Mucosa of stomach (tissue), 1 donor: ENCODE data around the gene GHRH.

Source experiments
- H3K27me3 ChIP-seq: one replicate; pipeline ENCODE4 v1.7.0; 2013; ENCODE audit warnings: mild to moderate bottlenecking, low read length; ENCODE audit not compliant: control insufficient read depth, insufficient read depth
- H3K36me3 ChIP-seq: one replicate; pipeline ENCODE4 v1.7.0; 2013; ENCODE audit warnings: low read length; ENCODE audit not compliant: control insufficient read depth, insufficient read depth
- H3K4me1 ChIP-seq: one replicate; pipeline ENCODE4 v1.7.0; 2013; ENCODE audit warnings: mild to moderate bottlenecking, low read length; ENCODE audit not compliant: control insufficient read depth, insufficient read depth
- H3K4me3 ChIP-seq: one replicate; pipeline ENCODE4 v1.7.0; 2013; ENCODE audit warnings: low read length
- H3K9ac ChIP-seq: one replicate; pipeline ENCODE4 v1.7.0; 2013; ENCODE audit warnings: mild to moderate bottlenecking, low read length, moderate library complexity
- H3K9me3 ChIP-seq: one replicate; pipeline ENCODE4 v1.7.0; 2013; ENCODE audit warnings: mild to moderate bottlenecking, low read length, moderate library complexity; ENCODE audit not compliant: control insufficient read depth
- donor health status: Pancreatic carcinoma.

Gene GHRH

GRCh38 chr20:37285664-37286374 lies 24.2 kb upstream of the GHRH start:
- no peaks in the 10 kb centered on the region for H3K9me3 ChIP-seq
- H3K27me3 ChIP-seq = no peaks in the 10 kb centered on the region
- H3K9ac ChIP-seq = no peak overlapping the region

DNA sequence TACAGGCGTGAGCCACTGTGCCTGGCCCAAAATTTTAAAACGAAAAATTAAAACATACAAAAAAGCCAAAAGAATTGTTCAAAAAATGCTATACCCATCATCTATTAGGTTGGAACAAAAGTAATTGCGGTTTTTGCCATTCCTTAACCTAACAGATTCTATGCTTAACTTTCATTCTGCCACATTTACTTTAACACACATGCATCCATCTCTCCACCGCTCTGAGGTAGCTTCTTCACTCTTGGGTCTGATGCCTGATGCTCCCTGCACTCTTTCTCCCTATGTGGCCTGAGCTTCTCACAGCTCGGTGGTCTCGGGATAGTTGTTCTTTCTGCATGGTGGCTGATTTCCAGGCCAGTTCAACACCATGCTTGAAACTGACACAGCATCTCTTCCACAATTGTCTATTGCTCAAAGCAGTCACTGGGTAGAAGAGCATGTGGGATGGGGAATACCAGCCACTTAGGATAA lies 23.1 kb upstream of the GHRH start:
- Histone ChIP-seq H3K27me3 (no peaks in the 10 kb centered on the region), H3K4me1 (peaks cover 8% of the 10 kb centered on the region)

More at GRCh38 chr20:37285664-37286374, 24.2 kb upstream of the GHRH start:
- Histone ChIP-seq H3K4me3 (no peak overlapping the region), H3K36me3 (no peaks in the 10 kb centered on the region), H3K4me1 (peaks cover 8% of the 10 kb centered on the region)

GRCh38 chr20:37283530-37284195 lies 22.0 kb upstream of the GHRH start:
- no peaks in the 10 kb centered on the region for H3K36me3 ChIP-seq
- H3K9ac ChIP-seq = no peak overlapping the region
- no peaks in the 10 kb centered on the region for H3K9me3 ChIP-seq
- H3K4me3 ChIP-seq = no peak overlapping the region
- H3K27me3 ChIP-seq = no peaks in the 10 kb centered on the region
- H3K4me1 ChIP-seq = peaks cover 8% of the 10 kb centered on the region

More for the DNA sequence above, 23.1 kb upstream of the GHRH start:
- Histone ChIP-seq H3K9me3 (no peaks in the 10 kb centered on the region), H3K4me3 (no peak overlapping the region), H3K36me3 (no peaks in the 10 kb centered on the region), H3K9ac (no peak overlapping the region)

- no peaks in the 10 kb centered on the region for H3K27me3 ChIP-seq
- no peak overlapping the region for H3K9ac ChIP-seq
- no peaks in the 10 kb centered on the region for H3K36me3 ChIP-seq
- H3K4me1 ChIP-seq = peaks cover 8% of the 10 kb centered on the region
- no peak overlapping the region for H3K4me3 ChIP-seq
- H3K9me3 ChIP-seq = no peaks in the 10 kb centered on the region
Observed at GRCh38 chr20:37282556-37282955, 20.9 kb upstream of the GHRH start.

- H3K27me3 ChIP-seq = no peaks in the 10 kb centered on the region
- H3K9me3 ChIP-seq = no peaks in the 10 kb centered on the region
- H3K4me1 ChIP-seq = peaks cover 14% of the 10 kb centered on the region
- no peak overlapping the region for H3K4me3 ChIP-seq
- H3K9ac ChIP-seq = no peak overlapping the region
- no peaks in the 10 kb centered on the region for H3K36me3 ChIP-seq
Observed at GRCh38 chr20:37280403-37280802, 18.8 kb upstream of the GHRH start.

DNA sequence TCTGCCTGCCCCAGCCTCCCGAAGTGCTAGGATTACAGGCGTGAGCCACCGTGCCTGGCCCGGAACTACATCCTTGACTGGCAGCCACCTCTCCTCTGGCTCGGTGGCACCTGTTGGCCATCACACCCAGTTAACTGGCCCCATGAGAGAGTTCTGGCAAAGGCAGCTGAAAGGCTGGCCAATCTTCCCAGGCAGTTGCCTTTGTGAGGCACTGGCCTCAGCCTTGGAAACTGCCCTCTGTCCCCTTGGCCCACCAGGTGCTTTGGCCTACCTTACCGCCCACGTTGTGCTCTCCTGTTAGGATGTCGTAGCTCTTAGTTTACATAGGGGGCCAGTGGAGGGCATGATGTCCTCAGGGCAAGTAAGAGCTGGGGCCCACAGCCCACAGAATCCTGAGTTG lies 18.2 kb upstream of the GHRH start:
- no peak overlapping the region for H3K4me3 ChIP-seq
- H3K36me3 ChIP-seq = no peaks in the 10 kb centered on the region
- H3K4me1 ChIP-seq = peaks cover 14% of the 10 kb centered on the region
- H3K9me3 ChIP-seq = no peaks in the 10 kb centered on the region
- H3K9ac ChIP-seq = no peak overlapping the region
- H3K27me3 ChIP-seq = no peaks in the 10 kb centered on the region

DNA sequence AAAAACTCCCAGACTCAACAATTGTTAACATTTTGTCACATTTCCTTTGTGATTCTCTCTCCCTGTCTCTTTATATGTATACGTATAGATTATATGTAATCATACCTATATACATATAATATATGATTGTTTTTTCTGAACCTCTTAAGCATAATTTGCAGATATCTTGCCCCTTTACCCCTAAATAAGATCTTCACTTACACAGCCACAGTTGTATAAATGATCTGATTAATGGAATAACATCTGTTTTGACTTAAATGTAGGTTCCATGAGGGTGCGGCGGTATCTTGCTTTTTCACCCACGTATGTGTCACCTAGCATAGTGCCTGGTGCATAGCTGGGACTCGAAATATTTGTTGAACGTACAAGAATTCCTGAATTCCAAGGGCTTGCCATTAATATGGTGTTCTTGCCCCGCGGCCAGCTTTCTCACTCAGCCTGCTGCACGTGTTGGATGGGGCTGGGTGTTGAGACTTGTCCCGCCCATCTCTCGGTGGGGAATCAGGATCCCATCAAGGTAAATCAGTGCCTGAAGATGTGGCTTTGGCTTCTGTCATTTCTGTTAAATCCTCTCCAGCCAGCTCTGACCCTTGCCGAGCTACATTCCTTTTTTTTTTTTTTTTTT lies 17.5 kb upstream of the GHRH start:
- Histone ChIP-seq H3K9ac (no peak overlapping the region), H3K4me3 (no peak overlapping the region), H3K9me3 (no peaks in the 10 kb centered on the region), H3K36me3 (no peaks in the 10 kb centered on the region), H3K27me3 (no peaks in the 10 kb centered on the region), H3K4me1 (peaks cover 13% of the 10 kb centered on the region)

DNA sequence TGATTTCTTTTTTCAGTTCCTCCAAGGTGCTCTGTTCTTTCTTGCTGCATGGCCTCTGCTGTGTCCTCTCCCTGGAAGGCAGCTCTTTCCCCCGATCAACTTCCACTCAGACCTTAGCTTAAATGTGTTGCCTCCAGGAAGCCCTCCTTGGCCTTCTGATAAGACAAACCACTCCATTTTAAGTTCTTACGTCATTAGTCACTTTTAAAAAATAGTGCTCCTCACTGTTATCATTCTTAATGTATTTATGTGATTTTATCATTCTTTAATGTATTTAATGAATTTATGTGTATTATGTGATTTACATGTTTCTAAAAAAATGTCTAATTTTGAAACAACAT lies 15.6 kb upstream of the GHRH start:
- Histone ChIP-seq H3K36me3 (no peaks in the 10 kb centered on the region), H3K4me3 (no peak overlapping the region), H3K27me3 (no peaks in the 10 kb centered on the region), H3K4me1 (peaks cover 6% of the 10 kb centered on the region), H3K9me3 (no peaks in the 10 kb centered on the region), H3K9ac (no peak overlapping the region)

- H3K9me3 ChIP-seq = no peaks in the 10 kb centered on the region
- H3K4me3 ChIP-seq = no peak overlapping the region
- H3K9ac ChIP-seq = no peak overlapping the region
- no peaks in the 10 kb centered on the region for H3K27me3 ChIP-seq
- no peaks in the 10 kb centered on the region for H3K36me3 ChIP-seq
- H3K4me1 ChIP-seq = peaks cover 6% of the 10 kb centered on the region
Observed at GRCh38 chr20:37276494-37277252, 15.1 kb upstream of the GHRH start.

DNA sequence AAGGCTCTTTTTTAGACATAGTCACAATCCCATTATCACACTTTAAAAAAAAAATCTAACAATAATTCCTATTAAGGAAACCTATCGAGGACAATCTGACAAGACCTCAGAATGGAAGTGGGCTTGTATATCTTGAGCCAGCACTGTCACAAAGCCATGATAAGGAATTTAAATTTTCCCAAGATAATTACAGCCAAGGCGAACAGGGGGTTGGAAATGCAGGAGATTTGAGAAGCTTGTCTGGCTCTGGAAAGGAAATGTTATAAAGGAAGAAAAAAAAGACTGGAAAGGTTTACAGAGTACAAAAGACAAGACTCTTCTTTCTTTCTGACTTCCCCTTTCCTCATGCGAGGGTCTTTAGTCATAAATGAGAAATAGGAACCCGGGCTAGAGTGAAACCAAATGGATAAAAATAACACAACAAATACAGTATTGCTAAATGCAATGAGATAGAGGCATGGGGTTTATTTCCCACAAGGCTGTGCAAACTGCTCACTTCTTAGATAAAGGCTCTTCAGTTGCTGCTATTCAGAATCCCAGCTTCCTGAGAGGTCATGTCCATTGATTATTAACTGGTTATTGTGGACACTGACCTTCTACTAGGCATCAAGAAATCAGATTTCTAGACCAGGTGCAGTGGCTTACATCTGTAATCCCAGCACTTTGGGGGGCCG lies 13.4 kb upstream of the GHRH start:
- Histone ChIP-seq H3K9me3 (no peaks in the 10 kb centered on the region), H3K4me1 (peaks cover 6% of the 10 kb centered on the region), H3K9ac (no peak overlapping the region), H3K36me3 (no peaks in the 10 kb centered on the region), H3K4me3 (no peak overlapping the region), H3K27me3 (no peaks in the 10 kb centered on the region)

DNA sequence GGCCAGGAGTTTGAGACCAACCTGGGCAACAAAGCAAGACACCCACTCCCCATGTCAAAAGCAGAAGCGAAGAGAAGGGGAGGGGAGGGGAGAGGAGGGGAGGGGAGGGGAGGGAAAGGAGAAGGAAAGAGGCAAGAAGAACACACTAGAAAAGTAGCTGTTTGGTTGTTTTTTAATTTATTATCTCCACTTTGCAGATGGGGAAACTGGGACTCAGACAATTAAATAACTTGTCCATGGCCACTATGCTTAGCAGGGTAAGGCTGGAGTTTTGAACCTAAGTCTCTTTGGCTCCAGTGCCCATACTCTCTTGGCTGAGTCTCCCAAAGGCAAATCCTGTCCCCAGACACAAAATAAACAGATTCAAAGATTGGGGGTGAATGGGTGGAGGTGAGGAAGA lies 12.4 kb upstream of the GHRH start:
- Histone ChIP-seq H3K36me3 (no peaks in the 10 kb centered on the region), H3K9me3 (no peaks in the 10 kb centered on the region), H3K9ac (no peak overlapping the region), H3K4me3 (no peak overlapping the region), H3K4me1 (peaks cover 9% of the 10 kb centered on the region), H3K27me3 (no peaks in the 10 kb centered on the region)
